ENCODE data around the gene XKR7. TPM values are rescaled to one million over a fixed set of nuclear protein-coding genes. Genes with fewer than 3 reads are reported as not detected.

XKR7 gene
- total RNA-seq, 1 experiment from 2014 or later, result 1.3 TPM

DNA sequence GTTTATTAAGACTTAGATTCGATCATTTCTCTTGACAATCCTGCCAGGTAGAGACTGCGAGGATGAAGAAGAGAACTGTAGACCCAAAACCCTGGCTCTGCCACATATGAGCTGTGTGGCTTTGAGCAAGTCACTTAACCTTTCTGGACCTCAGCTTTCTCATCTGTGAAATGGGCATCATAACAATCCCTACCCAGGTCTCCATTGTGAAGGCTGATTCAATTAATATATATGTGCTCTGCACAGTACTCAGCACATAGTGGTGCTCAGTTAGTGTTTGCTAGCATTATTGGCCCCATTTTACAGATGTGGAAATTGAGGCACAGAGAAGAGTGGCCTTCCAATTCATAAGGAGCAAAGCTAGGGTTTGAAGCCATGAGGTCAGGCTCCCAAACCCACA is 7.9 kb downstream of the XKR7 start:
- Histone ChIP-seq H2BK15ac (ENCODE audit: low read depth, low read length) (no peak overlapping the region), H3K4me1 (ENCODE audit: insufficient read depth, low read length) (no peaks in the 10 kb centered on the region; the same call in 1 of the 2 replicates), H2AFZ (ENCODE audit: low read length) (no peak overlapping the region), H3K23me2 (ENCODE audit: insufficient read length, low read depth, low read length, poor library complexity, severe bottlenecking) (no peaks in the 10 kb centered on the region), H4K8ac (replicated peaks; ENCODE audit: insufficient read length, low read depth, low read length) (no peak overlapping the region), H3K23ac (ENCODE audit: insufficient read length, low read depth, low read length) (no peak overlapping the region), H3K27ac (ENCODE audit: insufficient read length, low read depth, low read length) (no peak overlapping the region), H2BK120ac (ENCODE audit: low read depth, low read length, poor library complexity, severe bottlenecking) (no peak overlapping the region), H3K4me2 (ENCODE audit: insufficient read depth, insufficient read length, low read length) (no peak overlapping the region), H3K9me3 (ENCODE audit: control insufficient read depth, low read depth, low read length) (no peaks in the 10 kb centered on the region), H3K4ac (ENCODE audit: low read depth, low read length) (no peak overlapping the region), H3K9ac (ENCODE audit: extremely low read depth, insufficient read length, low read length) (no peak overlapping the region), H3K56ac (ENCODE audit: insufficient read length, low read depth, low read length) (no peak overlapping the region), H3K79me1 (ENCODE audit: insufficient read depth, low read depth, low read length, poor library complexity, severe bottlenecking) (no peaks in the 10 kb centered on the region), H3K27me3 (ENCODE audit: insufficient read depth, low read length) (no peaks in the 10 kb centered on the region), H3K14ac (ENCODE audit: insufficient read depth, low read length) (no peak overlapping the region), H4K5ac (ENCODE audit: insufficient read length, low read depth, low read length) (no peak overlapping the region), H2BK5ac (ENCODE audit: insufficient read length, low read length) (no peak overlapping the region), H3K79me2 (ENCODE audit: insufficient read depth, low read length) (no peaks in the 10 kb centered on the region), H2AK5ac (ENCODE audit: insufficient read length, low read length) (no peak overlapping the region), H3T11ph (ENCODE audit: low read length) (no peak overlapping the region), H4K91ac (ENCODE audit: insufficient read length, low read depth, low read length) (no peak overlapping the region), H2BK12ac (ENCODE audit: insufficient read length, low read depth, low read length) (no peak overlapping the region), H2BK20ac (ENCODE audit: low read depth, low read length, poor library complexity, severe bottlenecking) (no peak overlapping the region), H4K20me1 (ENCODE audit: control insufficient read depth, insufficient read depth, insufficient read length) (no peaks in the 10 kb centered on the region), H3K18ac (ENCODE audit: insufficient read length, low read depth, low read length) (no peak overlapping the region)
- H3K27me3 Mint-ChIP-seq (ENCODE audit: low read depth), result peaks cover 25% of the 10 kb centered on the region
- H3K36me3 Mint-ChIP-seq (ENCODE audit: insufficient read depth in 1 of 3, low read depth in 3 of 3), result no peaks in the 10 kb centered on the region
- H3K4me1 Mint-ChIP-seq, result peaks cover 18 to 39% of the 10 kb centered on the region in 2 experiments
- no peak overlapping the region for H3K27ac Mint-ChIP-seq
- TF ChIP-seq, protein P1, sequence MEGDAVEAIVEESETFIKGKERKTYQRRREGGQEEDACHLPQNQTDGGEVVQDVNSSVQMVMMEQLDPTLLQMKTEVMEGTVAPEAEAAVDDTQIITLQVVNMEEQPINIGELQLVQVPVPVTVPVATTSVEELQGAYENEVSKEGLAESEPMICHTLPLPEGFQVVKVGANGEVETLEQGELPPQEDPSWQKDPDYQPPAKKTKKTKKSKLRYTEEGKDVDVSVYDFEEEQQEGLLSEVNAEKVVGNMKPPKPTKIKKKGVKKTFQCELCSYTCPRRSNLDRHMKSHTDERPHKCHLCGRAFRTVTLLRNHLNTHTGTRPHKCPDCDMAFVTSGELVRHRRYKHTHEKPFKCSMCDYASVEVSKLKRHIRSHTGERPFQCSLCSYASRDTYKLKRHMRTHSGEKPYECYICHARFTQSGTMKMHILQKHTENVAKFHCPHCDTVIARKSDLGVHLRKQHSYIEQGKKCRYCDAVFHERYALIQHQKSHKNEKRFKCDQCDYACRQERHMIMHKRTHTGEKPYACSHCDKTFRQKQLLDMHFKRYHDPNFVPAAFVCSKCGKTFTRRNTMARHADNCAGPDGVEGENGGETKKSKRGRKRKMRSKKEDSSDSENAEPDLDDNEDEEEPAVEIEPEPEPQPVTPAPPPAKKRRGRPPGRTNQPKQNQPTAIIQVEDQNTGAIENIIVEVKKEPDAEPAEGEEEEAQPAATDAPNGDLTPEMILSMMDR (conservative IDR thresholded peaks at IDR 0.05), result no peak
- H3K4me3 Mint-ChIP-seq, result no peak overlapping the region
- WGBS (ENCODE audit: extremely low coverage, insufficient read length, low lambda C conversion rate), result no CpG with 5 or more reads among the region's 2 CpGs
- DNase-seq, result no peak
- no peaks in the 10 kb centered on the region; a peak in 1 of 5 replicates for H3K9me3 Mint-ChIP-seq

Measured in H9 (cell line).